Bronchus fibroblast of lung (primary cell): ENCODE data around the gene TMEM182. TPM values are rescaled to one million over a fixed set of nuclear protein-coding genes. Genes with fewer than 3 reads are reported as not detected.

Experiments used
- total RNA-seq: library from RNA; depleted of rRNA; stranded (reverse); fragments of >200 nt; gene quantifications from 2 replicates; pipeline ENCODE4 v1.2.3, GENCODE V29; 2015

TMEM182 gene, protein sequence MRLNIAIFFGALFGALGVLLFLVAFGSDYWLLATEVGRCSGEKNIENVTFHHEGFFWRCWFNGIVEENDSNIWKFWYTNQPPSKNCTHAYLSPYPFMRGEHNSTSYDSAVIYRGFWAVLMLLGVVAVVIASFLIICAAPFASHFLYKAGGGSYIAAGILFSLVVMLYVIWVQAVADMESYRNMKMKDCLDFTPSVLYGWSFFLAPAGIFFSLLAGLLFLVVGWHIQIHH
- total RNA-seq: 1.7 and 1.9 TPM in 2 replicates

DNA sequence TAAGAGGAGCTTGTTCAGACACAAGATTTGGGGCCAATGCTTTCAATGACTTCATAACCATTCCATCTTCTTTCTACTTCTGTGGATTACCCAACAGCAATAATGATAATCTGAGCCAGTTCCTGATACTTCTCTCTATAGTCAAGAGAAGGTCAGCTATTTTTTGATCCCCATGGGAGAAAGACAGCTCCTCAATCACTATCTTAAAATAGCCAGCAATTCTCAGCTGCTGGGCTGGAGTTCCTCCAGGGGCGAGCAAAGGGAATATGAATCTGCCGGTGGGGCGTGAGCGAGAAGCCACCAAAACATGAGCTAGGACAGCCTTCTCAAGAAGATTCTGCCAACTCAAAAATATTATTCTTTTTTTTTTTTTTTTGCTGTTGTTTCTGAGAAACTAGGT, at the start of gene TMEM182:
Gene TMEM182, plus strand, starts transcription at position 269 of the 400 bp plus-strand sequence. CDS start 187 bp downstream, outside the sequence.

Other genes with a start within 250 kb of the TMEM182 start
- not detected in 2 replicates for gene SLC9A2, start 142.5 kb upstream of the TMEM182 start, total RNA-seq